Measurements from ENCODE around the gene MRI1.
A peak's percentile ranks its signal among the peaks of the same experiment; 100 is the strongest.

MRI1 gene

GRCh38 chr19:13807421-13808021 lies 43.2 kb downstream of the MRI1 start:
- TF ChIP-seq ZNF366 (tag by site-specific recombination; conservative IDR thresholded peaks at IDR 0.05) (peak; percentile 99), SCRT1 (tag by site-specific recombination; IDR thresholded peaks at IDR 0.05; ENCODE audit: borderline replicate concordance) (no peak), EGR2 (tag by site-specific recombination; IDR thresholded peaks at IDR 0.05; ENCODE audit: low read depth) (peak; percentile 27; the same call in 1 of the 2 replicates), PRDM1 (tag by site-specific recombination; IDR thresholded peaks at IDR 0.05) (no peak), KLF8 (tag by site-specific recombination; IDR thresholded peaks at IDR 0.05) (no peak), ZNF473 (tag by site-specific recombination; IDR thresholded peaks at IDR 0.05) (0 out of 2 replicates have a peak, but pooled peaks have one; percentile 31), ZNF112 (tag by site-specific recombination; IDR thresholded peaks at IDR 0.05) (no peak), ZNF48 (tag by site-specific recombination; IDR thresholded peaks at IDR 0.05) (no peak), PBX3 (CRISPR knock-in tag; IDR thresholded peaks at IDR 0.05) (no peak), FEZF1 (tag by site-specific recombination; IDR thresholded peaks at IDR 0.05) (no peak), ZNF623 (tag by site-specific recombination; IDR thresholded peaks at IDR 0.05) (no peak), ZNF391 (tag by site-specific recombination; IDR thresholded peaks at IDR 0.05; ENCODE audit: borderline replicate concordance, low read depth) (no peak), ZBTB17 (tag by site-specific recombination; IDR thresholded peaks at IDR 0.05) (peak; percentile 98), ZNF169 (tag by site-specific recombination; IDR thresholded peaks at IDR 0.05) (no peak)
- peaks cover 5 to 31% of the 10 kb centered on the region in 2 experiments; a peak in 2 of 3 replicates for H3K36me3 ChIP-seq (ENCODE audit: control insufficient read depth in 2 of 2, insufficient read depth in 1 of 2, low read length in 2 of 2)
- H3K4me3 ChIP-seq (ENCODE audit: low read depth, low read length): no peak overlapping the region
- CTCF ChIA-PET: interaction anchor here (0.6 to 0.9 kb wide), 5 partner anchors 12 to 781 kb away, joined by 3 to 8 read pairs (median 4); no protein-coding TSS in a partner anchor
- POLR2A ChIA-PET: interaction anchor here (0.6 kb wide), 1 partner anchor 288 kb away, joined by 4 read pairs; no protein-coding TSS in a partner anchor
- H3K27ac ChIP-seq (ENCODE audit: extremely low read depth, low read depth, low read length): no peak overlapping the region
- no peaks in the 10 kb centered on the region for H3K4me1 ChIP-seq (ENCODE audit: control insufficient read depth, insufficient read depth, low read length)
- H3K9me3 ChIP-seq (ENCODE audit: control insufficient read depth, insufficient read depth, low read depth, low read length): no peaks in the 10 kb centered on the region

DNA sequence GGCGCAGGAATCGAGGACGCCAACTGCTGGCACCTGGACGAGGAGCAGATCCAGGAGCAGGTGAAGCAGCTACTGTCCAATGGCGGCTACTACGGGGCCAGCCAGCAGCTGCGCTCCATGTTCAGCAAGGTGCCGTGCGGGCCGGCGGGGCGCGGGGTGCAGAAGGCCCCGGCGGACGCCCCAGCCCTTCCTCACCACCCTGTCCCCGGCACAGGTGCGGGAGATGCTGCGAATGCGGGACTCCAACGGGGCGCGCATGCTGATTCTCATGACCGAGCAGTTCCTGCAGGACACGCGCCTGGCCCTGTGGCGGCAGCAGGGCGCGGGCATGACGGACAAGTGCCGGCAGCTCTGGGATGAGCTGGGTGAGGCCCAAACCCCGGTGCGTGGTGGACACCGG lies 44.5 kb downstream of the MRI1 start:
- Histone ChIP-seq H3K27ac (ENCODE audit: extremely low read depth, low read depth, low read length) (no peak overlapping the region), H3K36me3 (ENCODE audit: control insufficient read depth in 2 of 2, insufficient read depth in 1 of 2, low read length in 2 of 2) (peaks cover 5 to 41% of the 10 kb centered on the region in 2 experiments; a peak in 2 of 3 replicates), H3K9me3 (ENCODE audit: control insufficient read depth, insufficient read depth, low read depth, low read length) (no peaks in the 10 kb centered on the region), H3K4me3 (ENCODE audit: low read depth, low read length) (no peak overlapping the region), H3K4me1 (ENCODE audit: control insufficient read depth, insufficient read depth, low read length) (no peaks in the 10 kb centered on the region)
- POLR2A ChIA-PET: interaction anchor here (1.4 kb wide), 1 partner anchor 14 kb away, joined by 4 read pairs; the partner anchor contains the start of gene ZSWIM4
- CTCF ChIA-PET: interaction anchor here (0.6 kb wide), 1 partner anchor 252 kb away, joined by 4 read pairs; no protein-coding TSS in a partner anchor
- TF ChIP-seq ZSCAN18 (tag by site-specific recombination; IDR thresholded peaks at IDR 0.05): no peak
- TF ChIP-seq ZNF48 (tag by site-specific recombination; IDR thresholded peaks at IDR 0.05): no peak
- TF ChIP-seq ZNF132 (tag by site-specific recombination; IDR thresholded peaks at IDR 0.05; ENCODE audit: borderline replicate concordance): no peak
- no peak for TF ChIP-seq ZNF785 (tag by site-specific recombination; IDR thresholded peaks at IDR 0.05)
- TF ChIP-seq ZBTB26 (tag by site-specific recombination; optimal IDR thresholded peaks at IDR 0.05): no peak
- no peak for TF ChIP-seq ZNF555 (tag by site-specific recombination; conservative IDR thresholded peaks at IDR 0.05)
- no peak for TF ChIP-seq ZNF621 (tag by site-specific recombination; IDR thresholded peaks at IDR 0.05)
- no peak for TF ChIP-seq ZNF311 (tag by site-specific recombination; IDR thresholded peaks at IDR 0.05; ENCODE audit: borderline replicate concordance)
- TF ChIP-seq ZSCAN30 (tag by site-specific recombination; IDR thresholded peaks at IDR 0.05): no peak
- TF ChIP-seq ZNF341 (tag by site-specific recombination; IDR thresholded peaks at IDR 0.05; ENCODE audit: low read depth): no peak
- TF ChIP-seq, protein P1, sequence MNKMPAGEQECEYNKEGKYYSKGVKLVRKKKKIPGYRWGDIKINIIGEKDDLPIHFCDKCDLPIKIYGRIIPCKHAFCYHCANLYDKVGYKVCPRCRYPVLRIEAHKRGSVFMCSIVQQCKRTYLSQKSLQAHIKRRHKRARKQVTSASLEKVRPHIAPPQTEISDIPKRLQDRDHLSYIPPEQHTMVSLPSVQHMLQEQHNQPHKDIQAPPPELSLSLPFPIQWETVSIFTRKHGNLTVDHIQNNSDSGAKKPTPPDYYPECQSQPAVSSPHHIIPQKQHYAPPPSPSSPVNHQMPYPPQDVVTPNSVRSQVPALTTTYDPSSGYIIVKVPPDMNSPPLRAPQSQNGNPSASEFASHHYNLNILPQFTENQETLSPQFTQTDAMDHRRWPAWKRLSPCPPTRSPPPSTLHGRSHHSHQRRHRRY (tag by site-specific recombination; IDR thresholded peaks at IDR 0.05): no peak
- TF ChIP-seq ZNF510 (tag by site-specific recombination; IDR thresholded peaks at IDR 0.05; ENCODE audit: insufficient replicate concordance): no peak
- no peak for TF ChIP-seq ZNF830 (tag by site-specific recombination; IDR thresholded peaks at IDR 0.05; ENCODE audit: low read depth)
- no peak for TF ChIP-seq ZNF274 (IDR thresholded peaks at IDR 0.05; ENCODE audit: low read length)
- TF ChIP-seq ZNF274 (tag by site-specific recombination; IDR thresholded peaks at IDR 0.05; ENCODE audit: borderline replicate concordance): no peak
- TF ChIP-seq ZNF24 (tag by site-specific recombination; IDR thresholded peaks at IDR 0.05): no peak
- no peak for TF ChIP-seq KLF16 (tag by site-specific recombination; IDR thresholded peaks at IDR 0.05)
- TF ChIP-seq SCRT1 (tag by site-specific recombination; IDR thresholded peaks at IDR 0.05; ENCODE audit: borderline replicate concordance): no peak
- no peak for TF ChIP-seq ZNF184 (tag by site-specific recombination; IDR thresholded peaks at IDR 0.05)
